GM13976 (cell line): Measurements from ENCODE around the gene STAB1.

ENCODE experiments used
- DNase-seq: peaks from one replicate; pipeline ENCODE4 v3.0.0; 2012; ENCODE audit warnings: low spot score
- CTCF ChIP-seq: IDR thresholded peaks from 2 replicates; pipeline ENCODE4 v1.5.1; 2012; ENCODE audit warnings: borderline replicate concordance, mild to moderate bottlenecking; ENCODE audit not compliant: insufficient read depth; ENCODE audit errors: extremely low read depth, missing control alignments, control extremely low read depth
- in situ Hi-C: fragments of 300-500 bp; cut with MboI; formaldehyde crosslinking; loops from one replicate; pipeline ENCODE4 v1.12.0; 2022; ENCODE audit warnings: low sequenced_read_pairs, mixed read lengths, inconsistent platforms; ENCODE audit not compliant: unreplicated experiment

Gene STAB1

GRCh38 chr3:52529376-52530333 lies 34.5 kb downstream of the STAB1 start:
- in situ Hi-C loops, result no loop called here
- no peak for DNase-seq
- no peak for TF ChIP-seq CTCF

GRCh38 chr3:52530918-52531826 lies 36.0 kb downstream of the STAB1 start:
- no peak for DNase-seq

GRCh38 chr3:52531860-52532516 lies 36.9 kb downstream of the STAB1 start:
- no peak for DNase-seq
- in situ Hi-C loops, result no loop called here
- TF ChIP-seq CTCF, result no peak

More at GRCh38 chr3:52530918-52531826, 36.0 kb downstream of the STAB1 start:
- no peak for TF ChIP-seq CTCF
- in situ Hi-C loops, result no loop called here

GRCh38 chr3:52532517-52532837 lies 37.3 kb downstream of the STAB1 start:
- in situ Hi-C loops, result no loop called here
- DNase-seq, result peak; percentile 58

GRCh38 chr3:52532838-52533622 lies 37.9 kb downstream of the STAB1 start:
- DNase-seq, result peak; percentile 71
- TF ChIP-seq CTCF, result no peak
- in situ Hi-C loops, result no loop called here

More at GRCh38 chr3:52532517-52532837, 37.3 kb downstream of the STAB1 start:
- TF ChIP-seq CTCF, result no peak
